HepG2 (cell line): Measurements from ENCODE around the gene PDPK1.
"Not testable (repeated sequence)": the region's sequence is repeated elsewhere in the genome, so short reads cannot be mapped to it uniquely, and the experiment has no call there.

Source experiments
- BRF2 ChIP-seq: sonication (generic); formaldehyde crosslinking; IDR thresholded peaks from 2 replicates; pipeline ENCODE4 v1.8.1; 2022; ENCODE audit warnings: mild to moderate bottlenecking, missing genetic modification reagents
- CTCF ChIP-seq: sonication (generic); formaldehyde crosslinking; IDR thresholded peaks from 2 replicates; pipeline ENCODE4 v1.5.0; 2020; ENCODE audit warnings: mild to moderate bottlenecking, missing genetic modification reagents, moderate library complexity
- MXI1 ChIP-seq: IDR thresholded peaks from 3 replicates; pipeline ENCODE4 v1.6.1; 2012; ENCODE audit warnings: low read depth, low read length, inconsistent platforms, borderline replicate concordance
- NFIC ChIP-seq: IDR thresholded peaks from 2 replicates; pipeline ENCODE4 v1.6.1; 2012; ENCODE audit warnings: mild to moderate bottlenecking, low read length, inconsistent platforms
- NFYB ChIP-seq: sonication (generic); formaldehyde crosslinking; IDR thresholded peaks from 2 replicates; pipeline ENCODE4 v1.4.0; 2020; ENCODE audit warnings: missing genetic modification reagents
- TAF1 ChIP-seq: sonication (generic); formaldehyde crosslinking; IDR thresholded peaks from 2 replicates; pipeline ENCODE4 v1.4.0; 2020; ENCODE audit warnings: missing genetic modification reagents
- TF ChIP-seq, protein P1 (sequence below): sonication (generic); formaldehyde crosslinking; IDR thresholded peaks from 2 replicates; pipeline ENCODE4 v1.4.0; 2020; ENCODE audit warnings: mild to moderate bottlenecking, missing genetic modification reagents, borderline replicate concordance

DNA sequence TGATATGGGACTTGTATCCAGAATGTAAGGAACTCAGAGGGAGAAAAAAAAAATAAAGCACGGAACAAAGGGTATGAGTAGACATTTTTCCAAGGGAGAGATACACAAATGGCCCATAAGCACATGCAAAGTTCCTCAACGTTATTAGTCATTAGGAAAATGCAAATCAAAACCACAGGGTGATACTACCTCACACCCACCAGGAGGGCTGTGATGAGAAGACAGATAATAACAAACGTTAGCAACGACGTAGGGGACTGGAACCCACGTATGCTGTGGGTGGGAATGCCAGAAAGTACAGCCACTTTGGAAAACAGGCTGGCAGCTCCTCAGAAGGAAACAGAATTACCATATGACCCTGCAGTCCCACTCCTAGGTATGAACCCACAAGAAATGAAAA, 34.9 kb downstream of the PDPK1 start:
- not testable (repeated sequence) for TF ChIP-seq TAF1; NFIC; CTCF (CRISPR knock-in tag); BRF2; NFYB (CRISPR knock-in tag); MXI1
- TF ChIP-seq, protein P1, sequence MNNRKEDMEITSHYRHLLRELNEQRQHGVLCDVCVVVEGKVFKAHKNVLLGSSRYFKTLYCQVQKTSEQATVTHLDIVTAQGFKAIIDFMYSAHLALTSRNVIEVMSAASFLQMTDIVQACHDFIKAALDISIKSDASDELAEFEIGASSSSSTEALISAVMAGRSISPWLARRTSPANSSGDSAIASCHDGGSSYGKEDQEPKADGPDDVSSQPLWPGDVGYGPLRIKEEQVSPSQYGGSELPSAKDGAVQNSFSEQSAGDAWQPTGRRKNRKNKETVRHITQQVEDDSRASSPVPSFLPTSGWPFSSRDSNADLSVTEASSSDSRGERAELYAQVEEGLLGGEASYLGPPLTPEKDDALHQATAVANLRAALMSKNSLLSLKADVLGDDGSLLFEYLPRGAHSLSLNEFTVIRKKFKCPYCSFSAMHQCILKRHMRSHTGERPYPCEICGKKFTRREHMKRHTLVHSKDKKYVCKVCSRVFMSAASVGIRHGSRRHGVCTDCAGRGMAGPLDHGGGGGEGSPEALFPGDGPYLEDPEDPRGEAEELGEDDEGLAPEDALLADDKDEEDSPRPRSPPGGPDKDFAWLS (CRISPR knock-in tag) = not testable (repeated sequence)
